ENCODE data around the gene SPON1. TPM values are rescaled to one million over a fixed set of nuclear protein-coding genes. Genes with fewer than 3 reads are reported as not detected.

Gene SPON1
- total RNA-seq, 2 experiments from 2014 or later: 2.1 to 2.2 TPM

DNA sequence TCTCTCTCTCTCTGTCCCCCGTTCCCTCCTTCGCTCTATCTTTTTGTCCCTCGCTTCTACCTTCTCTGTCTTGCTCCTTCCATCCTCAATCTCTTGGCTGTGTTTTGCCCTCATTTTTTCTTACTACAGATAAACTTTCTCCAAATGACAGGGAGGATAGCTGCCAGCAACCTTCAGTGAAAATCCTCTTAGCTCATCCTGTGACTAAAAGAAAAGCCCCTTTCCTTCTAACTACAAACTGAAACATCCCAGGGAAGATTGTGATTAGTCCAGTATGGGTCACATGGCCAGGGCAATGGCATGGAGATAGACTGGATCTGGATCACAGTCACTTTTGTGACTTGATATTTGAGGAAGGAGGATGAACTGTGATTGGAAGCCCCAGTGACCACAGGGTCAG lies 10.4 kb downstream of the SPON1 start:
- H3K27ac Mint-ChIP-seq: no peak overlapping the region
- no peaks in the 10 kb centered on the region for H3K36me3 Mint-ChIP-seq (ENCODE audit: low read depth)
- no peak for ATAC-seq (ENCODE audit: poor library complexity)
- POLR2A ChIA-PET: interaction anchor here (1.6 kb wide), 1 partner anchor 10 kb away, joined by 4 read pairs; the partner anchor contains the start of gene SPON1
- intact Hi-C loops (cut with DNase I, micrococcal nuclease): no loop called here
- no peak overlapping the region for H3K4me3 Mint-ChIP-seq
- Histone ChIP-seq H3K9me3 (ENCODE audit: control insufficient read depth in 1 of 2, insufficient read depth in 1 of 2, low read length in 2 of 2) (no peaks in the 10 kb centered on the region), H3K27ac (ENCODE audit: low read depth in 1 of 2, low read length in 2 of 2) (no peak overlapping the region), H3K36me3 (ENCODE audit: insufficient read depth, low read length) (no peaks in the 10 kb centered on the region), H3K4me3 (ENCODE audit: low read length) (no peak overlapping the region), H3K4me1 (ENCODE audit: insufficient read depth, low read length) (no peaks in the 10 kb centered on the region), H3K27me3 (ENCODE audit: control insufficient read depth in 1 of 2, insufficient read depth in 2 of 2, low read length in 2 of 2) (no peaks in the 10 kb centered on the region)
- TF ChIP-seq, protein P1, sequence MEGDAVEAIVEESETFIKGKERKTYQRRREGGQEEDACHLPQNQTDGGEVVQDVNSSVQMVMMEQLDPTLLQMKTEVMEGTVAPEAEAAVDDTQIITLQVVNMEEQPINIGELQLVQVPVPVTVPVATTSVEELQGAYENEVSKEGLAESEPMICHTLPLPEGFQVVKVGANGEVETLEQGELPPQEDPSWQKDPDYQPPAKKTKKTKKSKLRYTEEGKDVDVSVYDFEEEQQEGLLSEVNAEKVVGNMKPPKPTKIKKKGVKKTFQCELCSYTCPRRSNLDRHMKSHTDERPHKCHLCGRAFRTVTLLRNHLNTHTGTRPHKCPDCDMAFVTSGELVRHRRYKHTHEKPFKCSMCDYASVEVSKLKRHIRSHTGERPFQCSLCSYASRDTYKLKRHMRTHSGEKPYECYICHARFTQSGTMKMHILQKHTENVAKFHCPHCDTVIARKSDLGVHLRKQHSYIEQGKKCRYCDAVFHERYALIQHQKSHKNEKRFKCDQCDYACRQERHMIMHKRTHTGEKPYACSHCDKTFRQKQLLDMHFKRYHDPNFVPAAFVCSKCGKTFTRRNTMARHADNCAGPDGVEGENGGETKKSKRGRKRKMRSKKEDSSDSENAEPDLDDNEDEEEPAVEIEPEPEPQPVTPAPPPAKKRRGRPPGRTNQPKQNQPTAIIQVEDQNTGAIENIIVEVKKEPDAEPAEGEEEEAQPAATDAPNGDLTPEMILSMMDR (IDR thresholded peaks at IDR 0.05): no peak
- no peak for DNase-seq
- H3K4me1 Mint-ChIP-seq (ENCODE audit: low read depth): no peaks in the 10 kb centered on the region
- H3K27me3 Mint-ChIP-seq: peaks cover 1% of the 10 kb centered on the region
- no peaks in the 10 kb centered on the region for H3K9me3 Mint-ChIP-seq
- CTCF ChIA-PET: no interaction called here

DNA sequence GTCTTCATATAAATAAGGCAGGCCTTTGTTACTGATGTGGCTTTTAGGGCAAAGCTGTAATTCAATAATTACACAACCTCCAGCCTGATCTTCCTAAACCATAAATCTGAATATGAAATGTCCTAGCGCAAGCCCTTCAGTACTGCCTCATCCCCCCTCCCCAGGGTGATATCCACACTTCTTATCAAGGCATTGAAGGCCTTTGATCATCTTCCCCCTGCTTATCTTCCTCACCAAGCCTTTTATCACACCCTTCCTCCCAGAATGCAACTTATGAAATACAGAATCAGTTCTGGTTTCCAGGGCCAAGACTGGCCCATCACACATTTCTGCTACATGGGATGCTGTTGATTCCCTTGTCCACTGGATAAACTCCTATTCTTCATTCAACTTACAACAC lies 12.1 kb downstream of the SPON1 start:
- POLR2A ChIA-PET: interaction anchor here (1.1 kb wide), 1 partner anchor 31 kb away, joined by 3 read pairs; no protein-coding TSS in a partner anchor

DNA sequence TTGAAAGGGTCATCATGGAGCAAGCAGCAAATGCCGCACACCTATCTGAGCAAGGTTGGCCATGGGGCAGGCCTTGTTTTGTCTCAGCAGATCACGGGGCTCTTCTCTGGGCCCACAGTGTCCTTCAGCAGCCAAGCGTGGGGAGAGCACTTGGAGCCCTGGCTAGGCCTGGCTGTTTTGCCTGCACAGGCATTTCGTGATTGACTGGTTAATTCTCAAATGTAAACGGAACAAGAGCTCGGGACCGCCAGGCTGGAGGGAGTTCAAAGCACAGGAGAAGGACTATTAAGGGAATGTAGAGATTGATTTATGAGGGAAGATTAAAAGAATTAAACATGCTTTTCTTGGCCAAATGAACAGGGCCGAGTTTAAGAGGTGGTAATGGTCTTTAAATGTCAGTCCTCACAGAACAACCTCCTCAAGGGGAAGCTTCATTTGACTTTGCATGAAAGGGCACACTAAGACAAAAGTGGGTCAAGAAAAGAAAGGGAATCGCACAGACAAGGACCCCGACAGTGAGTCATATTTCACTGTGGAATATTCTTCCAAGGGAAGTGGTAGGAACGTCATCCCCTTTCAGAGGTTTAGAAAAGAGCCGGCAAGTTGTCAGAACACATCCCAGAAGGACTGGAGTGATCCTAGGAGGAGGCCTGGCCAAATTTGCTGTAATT lies 20.7 kb downstream of the SPON1 start:
- intact Hi-C loops (cut with DNase I, micrococcal nuclease): no loop called here
- Mint-ChIP-seq H3K36me3 (ENCODE audit: low read depth) (no peaks in the 10 kb centered on the region), H3K27me3 (no peaks in the 10 kb centered on the region), H3K4me3 (no peak overlapping the region), H3K27ac (no peak overlapping the region), H3K9me3 (no peaks in the 10 kb centered on the region), H3K4me1 (ENCODE audit: low read depth) (no peaks in the 10 kb centered on the region)
- Histone ChIP-seq H3K27ac (ENCODE audit: low read depth in 1 of 2, low read length in 2 of 2) (no peak overlapping the region), H3K4me1 (ENCODE audit: insufficient read depth, low read length) (no peaks in the 10 kb centered on the region), H3K4me3 (ENCODE audit: low read length) (no peak overlapping the region), H3K36me3 (ENCODE audit: insufficient read depth, low read length) (no peaks in the 10 kb centered on the region), H3K27me3 (ENCODE audit: control insufficient read depth in 1 of 2, insufficient read depth in 2 of 2, low read length in 2 of 2) (no peaks in the 10 kb centered on the region), H3K9me3 (ENCODE audit: control insufficient read depth in 1 of 2, insufficient read depth in 1 of 2, low read length in 2 of 2) (no peaks in the 10 kb centered on the region)
- TF ChIP-seq, protein P1 (IDR thresholded peaks at IDR 0.05): no peak
- POLR2A ChIA-PET: no interaction called here
- ATAC-seq (ENCODE audit: poor library complexity) (no peak), DNase-seq (no peak)
- CTCF ChIA-PET: interaction anchor here (0.6 kb wide), 1 partner anchor 114 kb away, joined by 3 read pairs; no protein-coding TSS in a partner anchor

More for the DNA sequence above, 12.1 kb downstream of the SPON1 start:
- DNase-seq (no peak), ATAC-seq (ENCODE audit: poor library complexity) (no peak)
- H3K27me3 Mint-ChIP-seq: no peaks in the 10 kb centered on the region
- H3K9me3 Mint-ChIP-seq: no peaks in the 10 kb centered on the region
- H3K9me3 ChIP-seq (ENCODE audit: control insufficient read depth in 1 of 2, insufficient read depth in 1 of 2, low read length in 2 of 2): no peaks in the 10 kb centered on the region
- no peak overlapping the region for H3K4me3 ChIP-seq (ENCODE audit: low read length)
- no peaks in the 10 kb centered on the region for H3K36me3 ChIP-seq (ENCODE audit: insufficient read depth, low read length)
- H3K27ac Mint-ChIP-seq: no peak overlapping the region
- H3K4me1 Mint-ChIP-seq (ENCODE audit: low read depth): no peaks in the 10 kb centered on the region
- H3K4me3 Mint-ChIP-seq: no peak overlapping the region
- H3K27me3 ChIP-seq (ENCODE audit: control insufficient read depth in 1 of 2, insufficient read depth in 2 of 2, low read length in 2 of 2): no peaks in the 10 kb centered on the region
- no peaks in the 10 kb centered on the region for H3K4me1 ChIP-seq (ENCODE audit: insufficient read depth, low read length)
- CTCF ChIA-PET: no interaction called here
- TF ChIP-seq, protein P1 (IDR thresholded peaks at IDR 0.05): no peak
- no peak overlapping the region for H3K27ac ChIP-seq (ENCODE audit: low read depth in 1 of 2, low read length in 2 of 2)
- intact Hi-C loops (cut with DNase I, micrococcal nuclease): no loop called here
- no peaks in the 10 kb centered on the region for H3K36me3 Mint-ChIP-seq (ENCODE audit: low read depth)
